NCI-H2196 (cell line): ENCODE data around the gene TPM4.

Experiments used
- DNase-seq: peaks from one replicate; lab custom pipeline; 2025; ENCODE audit not compliant: unreplicated experiment; lab: John Stamatoyannopoulos, UW

The TPM4 gene

GRCh38 chr19:16125737-16126495 is 49.6 kb downstream of the TPM4 start:
- no peak for DNase-seq

DNA sequence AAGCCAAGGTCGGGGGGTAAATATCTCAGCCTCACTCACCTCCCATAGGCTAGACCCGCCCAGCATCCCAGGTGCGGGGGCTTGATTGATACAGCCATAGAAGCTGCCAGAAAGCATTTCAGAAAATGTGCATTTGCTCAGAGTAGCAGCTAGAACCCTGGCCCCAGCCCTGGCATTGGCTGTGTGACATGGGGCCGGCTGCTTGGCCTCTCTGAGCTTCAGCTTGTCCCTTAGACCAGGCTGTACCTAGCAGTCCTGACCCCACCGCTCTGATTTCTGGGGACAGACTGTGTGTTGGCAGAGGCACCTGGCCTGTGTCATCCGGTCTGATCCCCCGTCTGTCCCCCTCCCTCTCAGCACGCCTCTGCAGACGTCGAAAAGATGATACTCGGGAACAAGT is 50.8 kb downstream of the TPM4 start:
- DNase-seq = no peak

- DNase-seq = no peak
Measured at GRCh38 chr19:16127776-16128371, 51.6 kb downstream of the TPM4 start.

DNA sequence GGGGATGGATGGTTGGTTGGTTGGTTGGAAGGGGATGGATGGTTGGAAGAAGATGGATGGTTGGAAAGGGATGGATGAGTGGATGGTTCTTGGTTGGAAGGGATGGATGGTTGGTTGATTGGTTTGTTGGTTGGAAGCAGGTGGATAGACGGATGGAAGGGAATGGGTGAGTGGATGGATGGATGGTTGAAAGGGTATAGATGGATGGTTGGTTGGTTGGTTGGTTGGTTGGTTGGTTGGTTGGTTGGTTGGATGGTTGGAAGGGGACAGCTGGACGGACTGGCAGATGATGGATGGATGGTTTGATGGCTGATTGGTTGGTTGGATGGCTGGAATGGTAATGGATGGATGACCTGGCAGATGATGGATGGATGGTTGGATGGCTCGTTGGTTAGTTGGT is 55.4 kb downstream of the TPM4 start:
- DNase-seq = no peak

- DNase-seq = no peak
Measured at GRCh38 chr19:16133818-16134217, 57.5 kb downstream of the TPM4 start.

- no peak for DNase-seq
Measured at GRCh38 chr19:16134510-16134909, 58.2 kb downstream of the TPM4 start.

DNA sequence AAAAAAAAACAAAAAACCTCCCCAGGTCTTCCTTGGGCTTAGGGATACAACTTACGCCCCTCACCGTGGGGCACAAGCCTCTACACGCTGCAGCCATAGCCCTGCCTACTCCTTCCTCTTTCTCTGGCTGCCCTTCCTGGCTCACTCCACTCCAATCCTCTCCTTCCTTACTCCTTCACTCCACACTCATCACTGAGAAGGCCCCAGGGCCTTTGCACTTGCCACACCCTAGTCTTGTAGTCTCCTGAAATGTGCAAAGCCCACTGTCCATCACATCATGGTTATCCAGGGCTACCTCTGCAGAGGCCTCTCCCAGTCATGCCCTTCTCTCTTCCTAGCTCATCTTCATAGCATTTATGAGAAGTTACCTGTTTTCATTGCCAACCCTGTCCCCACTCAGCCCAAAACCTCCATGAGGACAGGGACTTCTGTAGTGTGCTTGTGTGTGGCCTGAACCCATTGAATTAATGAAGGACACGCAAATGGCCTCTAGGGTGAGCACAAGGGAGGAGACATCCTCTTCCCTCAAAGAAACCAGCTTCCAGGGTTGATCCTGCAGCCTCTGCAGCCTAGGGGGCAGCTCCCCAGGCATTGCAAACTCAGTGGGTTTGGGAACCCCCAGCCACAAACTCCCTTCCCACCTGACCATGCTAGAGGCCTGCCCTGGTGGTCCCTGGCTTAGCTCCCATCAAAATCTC is 59.3 kb downstream of the TPM4 start:
- DNase-seq = no peak

GRCh38 chr19:16136185-16136999 is 60.1 kb downstream of the TPM4 start:
- DNase-seq = peak; percentile 18

DNA sequence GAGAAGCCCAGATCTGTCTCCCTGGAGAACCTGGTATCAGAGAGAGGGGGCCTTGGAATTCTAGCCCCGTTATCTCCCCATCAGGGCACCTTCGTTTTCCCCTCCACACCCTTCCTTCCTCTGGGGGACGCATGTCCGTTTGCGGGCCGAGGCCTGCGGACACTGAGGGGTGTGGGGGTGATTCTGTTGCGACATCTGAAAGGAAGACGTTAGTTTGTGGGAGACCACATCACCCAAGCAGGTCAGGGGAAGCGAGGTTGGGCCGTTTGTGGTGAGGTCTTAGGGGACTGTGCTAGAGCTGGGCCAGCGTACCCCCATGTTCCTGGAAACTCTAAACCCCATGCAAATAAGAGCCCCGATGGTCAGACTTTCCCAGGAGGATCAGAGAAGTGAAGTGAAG is 63.5 kb downstream of the TPM4 start:
- no peak for DNase-seq

- DNase-seq = no peak
Measured at GRCh38 chr19:16141043-16141442, 64.7 kb downstream of the TPM4 start.

GRCh38 chr19:16142032-16142580 is 65.8 kb downstream of the TPM4 start:
- DNase-seq = no peak

GRCh38 chr19:16143399-16144215 is 67.3 kb downstream of the TPM4 start, which contains the start of gene HSH2D:
HSH2D (plus strand) TSS chr19:16143685; CDS start chr19:16148751, 5,066 bp downstream.
- peak; percentile 88 for DNase-seq

- DNase-seq = no peak
Measured at GRCh38 chr19:16144216-16144581, 67.9 kb downstream of the TPM4 start.

GRCh38 chr19:16146112-16146511 is 69.8 kb downstream of the TPM4 start:
- no peak for DNase-seq

GRCh38 chr19:16148443-16149229 is 72.3 kb downstream of the TPM4 start:
- DNase-seq = no peak
